Lung (tissue), 12 donors: ENCODE data around the gene UGT3A2. TPM values are rescaled to one million over a fixed set of nuclear protein-coding genes. Genes with fewer than 3 reads are reported as not detected.

Experiments
- ATAC-seq: fragments of 200-7000 bp; cut with Tn5 transposase; one replicate; pipeline ENCODE4 v1.9.1; 2020; ENCODE audit warnings: moderate number of reproducible peaks; ENCODE audit not compliant: insufficient read depth, low FRiP score
- DNase-seq, 3 donors: peaks; one replicate each; pipeline ENCODE4 v3.0.0-alpha.2; 2013 to 2017
- H3K27ac ChIP-seq, 2 donors: one replicate each; pipeline ENCODE4 v1.5.1; 2013; ENCODE audit warnings: mild to moderate bottlenecking in 2 of 2, moderate library complexity in 2 of 2, control low read depth in 1 of 2, inconsistent platforms in 1 of 2, low read depth in 1 of 2, low read length in 1 of 2
- H3K27me3 ChIP-seq, 3 donors: one replicate each; pipeline ENCODE4 v1.5.1; 2013; ENCODE audit warnings: low read length in 2 of 3; ENCODE audit not compliant: control insufficient read depth in 3 of 3, insufficient read depth in 3 of 3
- H3K36me3 ChIP-seq, 4 donors: one replicate each; pipeline ENCODE4 v1.5.1; 2013; ENCODE audit warnings: low read length in 4 of 4, mild to moderate bottlenecking in 1 of 4, moderate library complexity in 1 of 4; ENCODE audit not compliant: control insufficient read depth in 4 of 4, insufficient read depth in 4 of 4
- H3K4me1 ChIP-seq, 5 donors: one replicate each; pipeline ENCODE4 v1.5.1; 2013; ENCODE audit warnings: low read length in 5 of 5, mild to moderate bottlenecking in 2 of 5, moderate library complexity in 1 of 5; ENCODE audit not compliant: control insufficient read depth in 5 of 5, insufficient read depth in 5 of 5
- H3K4me3 ChIP-seq: one replicate; pipeline ENCODE4 v1.5.1; 2013; ENCODE audit warnings: mild to moderate bottlenecking, control low read depth, moderate library complexity
- H3K9ac ChIP-seq, 2 donors: one replicate each; pipeline ENCODE4 v1.5.1; 2013; ENCODE audit warnings: low read length in 2 of 2, control low read depth in 1 of 2; ENCODE audit not compliant: insufficient read depth in 1 of 2
- H3K9me3 ChIP-seq, 4 donors: one replicate each; pipeline ENCODE4 v1.5.1; 2013; ENCODE audit warnings: low read length in 3 of 4, mild to moderate bottlenecking in 1 of 4, moderate library complexity in 1 of 4; ENCODE audit not compliant: control insufficient read depth in 4 of 4, insufficient read depth in 3 of 4
- WGBS, 2 donors: extraction: QIAGEN DNeasy Blood & Tissue Kit; methylation state at CpG; one replicate each; pipeline ENCODE4 v1.1.7; 2013; 5-methylcytosine and 5-hydroxymethylcytosine counted together
- polyA plus RNA-seq, 2 donors: library from polyadenylated mRNA; stranded (reverse); fragments of 200-250 nt; gene quantifications; one replicate each; pipeline ENCODE4 v1.2.1, GENCODE V29; 2013
- total RNA-seq, 2 donors: library from RNA; depleted of rRNA in 1 of 2; stranded (reverse); fragments of >200 nt in 1 of 2; gene quantifications; one replicate each; pipeline ENCODE4 v1.2.1, GENCODE V29; 2014 to 2021
- TF ChIP-seq, protein P1 (sequence below): IDR thresholded peaks from 2 replicates; pipeline ENCODE4 v1.5.1; 2012; ENCODE audit warnings: mild to moderate bottlenecking; ENCODE audit errors: control extremely low read depth, extremely low read depth
- donor health status: control.
- donor health status: control.
- donor health status: Bipolar disorder and iron deficiency.
- donor health status: healthy.
- donor health status: DM: yes; HTN: yes; CAD: no.

UGT3A2 gene
- total and polyA plus RNA-seq, 4 donors, result 0.05 to 0.12 TPM; not detected in 2

DNA sequence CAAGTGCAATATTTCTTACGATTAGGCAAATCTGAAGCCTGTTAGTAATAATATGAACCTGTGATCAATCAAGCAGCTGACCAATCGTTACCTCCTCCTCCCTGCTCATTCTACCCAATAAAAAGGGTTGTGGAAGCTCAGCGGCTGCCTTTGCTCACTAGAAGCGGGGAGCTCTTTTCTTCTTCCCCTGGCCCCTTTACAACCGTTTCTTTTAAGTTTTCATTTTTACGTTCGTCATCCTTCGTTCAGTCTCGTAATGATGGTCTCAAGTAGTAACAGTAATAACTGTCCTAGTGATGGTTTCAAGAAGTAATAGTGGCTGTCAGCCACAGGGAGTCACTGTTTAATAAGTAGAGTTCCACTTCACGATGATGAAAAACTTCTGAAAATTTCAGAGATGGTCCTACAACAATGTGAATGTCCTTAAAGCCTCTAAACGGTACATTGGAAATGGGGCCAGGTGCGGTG is 6.2 kb downstream of the UGT3A2 start:
- 73 to 79% methylated on average over 12 of the region's 12 CpGs for WGBS, 2 donors
- H3K4me3 ChIP-seq, result no peak overlapping the region

DNA sequence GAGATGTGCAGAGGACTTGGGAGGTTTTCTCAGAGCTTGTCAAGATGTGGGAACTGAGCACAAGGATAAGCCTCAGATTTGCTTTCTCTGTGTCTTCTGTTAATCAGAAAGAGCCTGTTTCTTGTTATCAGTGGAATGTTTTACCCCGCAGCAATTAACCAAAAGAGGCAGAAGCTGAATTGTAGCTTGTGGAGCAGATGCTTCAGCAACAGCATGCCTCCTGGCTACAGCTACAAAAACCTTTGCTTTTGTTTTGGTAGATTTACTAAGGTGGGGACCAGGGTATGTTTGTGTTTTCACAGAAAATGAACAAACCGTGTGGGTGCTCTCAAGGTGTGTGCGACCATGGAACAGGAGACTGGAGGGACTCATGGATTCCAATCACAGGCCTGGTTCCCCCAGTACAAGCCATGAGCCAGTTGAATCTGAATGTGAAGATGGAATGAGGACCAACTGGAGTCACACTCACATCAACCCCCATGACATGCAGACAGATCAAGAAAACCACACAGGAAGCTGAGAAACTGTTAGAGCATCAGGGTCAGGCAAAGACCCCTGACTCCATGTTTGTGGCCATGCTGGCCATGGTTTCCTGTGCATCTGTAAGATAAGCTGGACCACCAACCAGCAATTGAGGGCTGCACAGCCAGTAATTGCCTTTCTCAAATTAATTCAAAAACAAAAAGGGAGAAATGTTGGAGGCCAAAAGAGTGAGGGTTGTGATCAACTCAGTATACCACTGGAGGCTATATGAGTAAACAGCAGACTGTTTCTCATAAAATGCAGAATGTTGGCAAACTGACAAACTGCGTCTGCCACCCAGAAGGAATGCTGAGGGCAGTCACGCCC is 6.9 kb downstream of the UGT3A2 start:
- ATAC-seq, result no peak
- Histone ChIP-seq H3K27me3 (no peaks in the 10 kb centered on the region), H3K27ac (no peak overlapping the region), H3K36me3 (no peaks in the 10 kb centered on the region), H3K4me3 (no peak overlapping the region), H3K4me1 (no peaks in the 10 kb centered on the region), H3K9ac (no peak overlapping the region), H3K9me3 (no peaks in the 10 kb centered on the region)
- TF ChIP-seq, protein P1, sequence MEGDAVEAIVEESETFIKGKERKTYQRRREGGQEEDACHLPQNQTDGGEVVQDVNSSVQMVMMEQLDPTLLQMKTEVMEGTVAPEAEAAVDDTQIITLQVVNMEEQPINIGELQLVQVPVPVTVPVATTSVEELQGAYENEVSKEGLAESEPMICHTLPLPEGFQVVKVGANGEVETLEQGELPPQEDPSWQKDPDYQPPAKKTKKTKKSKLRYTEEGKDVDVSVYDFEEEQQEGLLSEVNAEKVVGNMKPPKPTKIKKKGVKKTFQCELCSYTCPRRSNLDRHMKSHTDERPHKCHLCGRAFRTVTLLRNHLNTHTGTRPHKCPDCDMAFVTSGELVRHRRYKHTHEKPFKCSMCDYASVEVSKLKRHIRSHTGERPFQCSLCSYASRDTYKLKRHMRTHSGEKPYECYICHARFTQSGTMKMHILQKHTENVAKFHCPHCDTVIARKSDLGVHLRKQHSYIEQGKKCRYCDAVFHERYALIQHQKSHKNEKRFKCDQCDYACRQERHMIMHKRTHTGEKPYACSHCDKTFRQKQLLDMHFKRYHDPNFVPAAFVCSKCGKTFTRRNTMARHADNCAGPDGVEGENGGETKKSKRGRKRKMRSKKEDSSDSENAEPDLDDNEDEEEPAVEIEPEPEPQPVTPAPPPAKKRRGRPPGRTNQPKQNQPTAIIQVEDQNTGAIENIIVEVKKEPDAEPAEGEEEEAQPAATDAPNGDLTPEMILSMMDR, result no peak
- 73 to 79% methylated on average over 5 of the region's 5 CpGs for WGBS, 2 donors
- no peak for DNase-seq

More for the DNA sequence above, 6.2 kb downstream of the UGT3A2 start:
- ATAC-seq (no peak), DNase-seq (peak in 2 of 3 donors; percentile 11)
- Histone ChIP-seq H3K4me1 (no peaks in the 10 kb centered on the region), H3K27ac (no peak overlapping the region), H3K36me3 (no peaks in the 10 kb centered on the region), H3K9ac (no peak overlapping the region), H3K27me3 (peaks cover 0 to 4% (median under 1%) of the 10 kb centered on the region in 3 donors), H3K9me3 (no peaks in the 10 kb centered on the region)
- TF ChIP-seq, protein P1, result no peak

DNA sequence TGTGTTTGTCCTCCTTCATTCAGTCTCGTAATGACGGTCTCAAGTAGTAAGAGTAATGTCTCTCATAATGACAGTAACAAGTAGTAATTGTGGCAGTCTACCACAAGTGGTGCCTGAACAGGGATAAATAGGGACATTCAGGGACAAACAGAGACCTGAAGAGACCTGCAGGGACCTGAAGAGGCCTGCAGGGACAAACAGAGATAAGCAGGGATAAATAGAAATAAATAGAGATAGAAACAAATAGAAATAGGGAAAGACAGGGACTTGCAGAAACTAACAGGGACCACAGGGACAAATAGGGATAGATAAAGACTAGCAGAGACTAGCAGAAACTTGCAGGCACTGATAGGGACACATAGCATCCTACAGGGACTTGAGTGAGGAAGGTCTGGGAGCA is 7.9 kb downstream of the UGT3A2 start:
- no peaks in the 10 kb centered on the region for H3K9me3 ChIP-seq
- no peaks in the 10 kb centered on the region for H3K27me3 ChIP-seq
- TF ChIP-seq, protein P1, result no peak
- WGBS, 2 donors, result 77 to 87% methylated on average over 2 of the region's 2 CpGs
- no peak for DNase-seq
- no peak overlapping the region for H3K4me3 ChIP-seq
- no peak overlapping the region for H3K27ac ChIP-seq
- H3K36me3 ChIP-seq, result no peaks in the 10 kb centered on the region
- no peak overlapping the region for H3K9ac ChIP-seq
- ATAC-seq, result no peak
- no peaks in the 10 kb centered on the region for H3K4me1 ChIP-seq
